K562 (cell line): ENCODE data around the gene GABRD. TPM values are rescaled to one million over a fixed set of nuclear protein-coding genes. Genes with fewer than 3 reads are reported as not detected.
A peak's percentile ranks its signal among the peaks of the same experiment; 100 is the strongest.

Experiments
- ATAC-seq: fragments of 200-7000 bp; cut with Tn5 transposase; 3 replicates; pipeline ENCODE4 v1.9.1; 2020; ENCODE audit warnings: moderate library complexity
- BruUV-seq: library from RNA; stranded (reverse); fragments of 400-500 nt; replicated peaks from 2 replicates; lab custom pipeline; 2021; lab: Mats Ljungman, UMichigan
- CTCF ChIA-PET: fragments of 300-600 bp; formaldehyde crosslinking; extraction: SDS; loops from one replicate; lab custom pipeline; 2021; ENCODE audit warnings: low intra/inter-chr PET ratio; lab: Yijun Ruan, JAX
- POLR2A ChIA-PET: fragments of 300-600, 350-650 bp; sonication (Branson Sonifier 250); formaldehyde crosslinking; extraction: SDS; loops from one replicate; lab custom pipeline; 2021; ENCODE audit warnings: antibody characterized with exemption, inconsistent platforms; lab: Yijun Ruan, JAX
- DNase-seq, 4 experiments: peaks; one replicate each; pipeline versions ENCODE4 v3.0.0 to v3.0.0-alpha.2; 2011 to 2018; ENCODE audit warnings: low spot score in 3 of 4, mixed read lengths in 3 of 4; ENCODE audit errors: extremely low read depth in 1 of 4
- FAIRE-seq: peaks from 2 replicates; lab custom pipeline; 2011; peaks lifted over from hg19 to GRCh38; lab: Jason Lieb, UNC
- H2AFZ ChIP-seq: 2 replicates; pipeline ENCODE4 v1.6.0; 2011; ENCODE audit warnings: low read depth, low read length, control low read depth, inconsistent platforms
- H3K27ac ChIP-seq: fragments of 200-600 bp; 3 replicates; pipeline ENCODE4 v1.8.0; 2011; ENCODE audit warnings: low read depth, mild to moderate bottlenecking, control low read depth, inconsistent platforms, low read length, moderate library complexity, mixed read lengths; ENCODE audit errors: extremely low read depth
- H3K27me3 ChIP-seq, 2 experiments: fragments of 300-600 bp in 1 of 2; 2 replicates in 1 of 2; 3 replicates in 1 of 2; pipeline versions ENCODE4 v1.6.0 to v1.8.0; 2011; ENCODE audit warnings: inconsistent platforms in 2 of 2, low read length in 2 of 2, mild to moderate bottlenecking in 1 of 2, mixed read lengths in 1 of 2, moderate library complexity in 1 of 2; ENCODE audit not compliant: control insufficient read depth in 2 of 2, insufficient read depth in 2 of 2
- H3K36me3 ChIP-seq: fragments of 300-600 bp; 3 replicates; pipeline ENCODE4 v1.8.0; 2011; ENCODE audit warnings: mild to moderate bottlenecking, low read length, inconsistent platforms; ENCODE audit not compliant: control insufficient read depth, insufficient read depth
- H3K4me1 ChIP-seq, 2 experiments: fragments of 200-600 bp in 1 of 2; replicated peaks in 1 of 2; 2 replicates in 1 of 2; 3 replicates in 1 of 2; pipeline versions ENCODE4 v1.5.1 to v1.8.0; 2011; ENCODE audit warnings: inconsistent platforms in 2 of 2, low read length in 2 of 2, mild to moderate bottlenecking in 1 of 2, mixed read lengths in 1 of 2, moderate library complexity in 1 of 2; ENCODE audit not compliant: control insufficient read depth in 2 of 2, insufficient read depth in 2 of 2
- H3K4me2 ChIP-seq: 2 replicates; pipeline ENCODE4 v1.6.1; 2011; ENCODE audit warnings: low read length, control low read depth, inconsistent platforms, mixed read lengths; ENCODE audit not compliant: insufficient read depth
- H3K4me3 ChIP-seq: fragments of 200-600 bp; sonication (generic), shearing (Covaris generic); 2 replicates; pipeline ENCODE4 v1.5.1; 2016; ENCODE audit warnings: control low read depth, inconsistent platforms
- H3K79me2 ChIP-seq: fragments of 200-600 bp; 3 replicates; pipeline ENCODE4 v1.8.0; 2011; ENCODE audit warnings: low read length, inconsistent platforms; ENCODE audit not compliant: control insufficient read depth, insufficient read depth
- H3K9ac ChIP-seq, 2 experiments: 2 replicates each; pipeline versions ENCODE4 v1.6.0 to v1.6.1; 2011; ENCODE audit warnings: low read depth in 2 of 2, low read length in 2 of 2, control low read depth in 1 of 2, inconsistent platforms in 1 of 2, mild to moderate bottlenecking in 1 of 2, mixed read lengths in 1 of 2; ENCODE audit not compliant: insufficient read depth in 1 of 2
- H3K9me1 ChIP-seq: one replicate; pipeline ENCODE4 v1.6.0; 2011; ENCODE audit warnings: inconsistent platforms, mild to moderate bottlenecking, low read length, moderate library complexity; ENCODE audit not compliant: control insufficient read depth, insufficient read depth
- H3K9me3 ChIP-seq: replicated peaks from 2 replicates; pipeline ENCODE4 v1.5.1; 2011; ENCODE audit warnings: low read depth, low read length, inconsistent platforms; ENCODE audit not compliant: control insufficient read depth, insufficient read depth
- H4K20me1 ChIP-seq: replicated peaks from 2 replicates; pipeline ENCODE4 v1.6.1; 2011; ENCODE audit warnings: low read length, inconsistent platforms, mixed read lengths; ENCODE audit not compliant: control insufficient read depth, insufficient read depth
- EHMT2 ChIP-seq: fragments of 450-650 bp; IDR thresholded peaks from 2 replicates; pipeline ENCODE4 v1.6.1; 2018; ENCODE audit warnings: antibody characterized with exemption
- ELF1 ChIP-seq: fragments of 200-800 bp; sonication (Bioruptor generic); IDR thresholded peaks from 2 replicates; pipeline ENCODE4 v1.6.1; 2016; ENCODE audit warnings: missing genetic modification characterization, missing compliant biosample characterization
- ELF2 ChIP-seq: fragments of 250-450 bp; sonication (Bioruptor Pico); IDR thresholded peaks from 2 replicates; pipeline ENCODE4 v1.5.0; 2021; ENCODE audit warnings: mild to moderate bottlenecking
- HLTF ChIP-seq: fragments of 450-650 bp; IDR thresholded peaks from 2 replicates; pipeline ENCODE4 v1.6.1; 2016
- PHB2 ChIP-seq: fragments of 450-650 bp; IDR thresholded peaks from 2 replicates; pipeline ENCODE4 v1.6.1; 2017; ENCODE audit warnings: low read depth
- POLR2A ChIP-seq: fragments of 450-650 bp; conservative IDR thresholded peaks from 2 replicates; pipeline ENCODE4 v1.6.1; 2016
- SOX6 ChIP-seq: fragments of 450-650 bp; IDR thresholded peaks from 2 replicates; pipeline ENCODE4 v1.6.1; 2014; ENCODE audit warnings: mild to moderate bottlenecking
- XRCC4 ChIP-seq: IDR thresholded peaks from one replicate; pipeline ENCODE4 v1.6.1; 2011; ENCODE audit not compliant: insufficient read depth, insufficient read length; ENCODE audit errors: extremely low read depth
- ZEB2 ChIP-seq: fragments of 450-650 bp; IDR thresholded peaks from 2 replicates; pipeline ENCODE4 v1.6.1; 2016
- ZNF146 ChIP-seq: IDR thresholded peaks from one replicate; pipeline ENCODE4 v1.6.1; 2018; ENCODE audit warnings: missing compliant biosample characterization; ENCODE audit not compliant: unreplicated experiment
- WGBS: fragments of 100-300 bp; shearing (Covaris generic); methylation state at CpG from one replicate; pipeline ENCODE4 v1.1.6; 2016; ENCODE audit warnings: low coverage, mixed read lengths; ENCODE audit not compliant: insufficient coverage; ENCODE audit errors: missing lambda C conversion rate; 5-methylcytosine and 5-hydroxymethylcytosine counted together
- in situ Hi-C: fragments of 300-500 bp; cut with MboI; formaldehyde crosslinking; loops from 4 replicates; pipeline ENCODE4 v1.15.0; 2018; ENCODE audit warnings: inconsistent platforms, mixed read lengths
- intact Hi-C: fragments of 100-400 bp; cut with micrococcal nuclease; formaldehyde crosslinking; loops from 2 replicates; pipeline ENCODE4 v1.14.2; 2022
- polyA plus RNA-seq, 8 experiments: library from polyadenylated mRNA; depleted of rRNA in 4 of 8; stranded (reverse) in 5 of 8; unstranded in 3 of 8; fragments of >200 nt; fragmentation: Nextera tagmentation in 2 of 8; fragmentation: Illumina TruSeq in 1 of 8; extraction: Ambion mirVana in 2 of 8; extraction: Trizol in 1 of 8; gene quantifications; 2 replicates each; pipeline versions ENCODE4 v1.2.1 to v1.2.3, GENCODE V29; 2011 to 2014; ENCODE audit warnings: inconsistent platforms in 1 of 8, missing spikeins in 1 of 8
- total RNA-seq, 7 experiments: library from RNA; depleted of rRNA in 6 of 7; stranded (reverse); fragments of >200 nt in 6 of 7; fragmentation: Illumina TruSeq in 2 of 7; extraction: Trizol in 2 of 7; gene quantifications; 2 replicates each; pipeline versions ENCODE4 v1.2.1 to v1.2.3, GENCODE V29; 2011 to 2021; ENCODE audit warnings: low replicate concordance in 1 of 7
- TF ChIP-seq, protein P1 (sequence below): fragments of 450-650 bp; conservative IDR thresholded peaks from 2 replicates; pipeline ENCODE4 v1.6.1; 2016; ENCODE audit warnings: missing genetic modification characterization, low read depth, mild to moderate bottlenecking, control low read depth, missing compliant biosample characterization
- TF ChIP-seq, protein P2 (sequence below): sonication (generic); formaldehyde crosslinking; IDR thresholded peaks from 2 replicates; pipeline ENCODE4 v1.8.0; 2022; ENCODE audit warnings: mild to moderate bottlenecking, missing genetic modification reagents

The GABRD gene
- total and polyA plus RNA-seq, 9 of the 15 experiments (the other 6 are each of a cell fraction or from before 2014, with no cell fraction given), result 0.07 TPM; not detected in 8

DNA sequence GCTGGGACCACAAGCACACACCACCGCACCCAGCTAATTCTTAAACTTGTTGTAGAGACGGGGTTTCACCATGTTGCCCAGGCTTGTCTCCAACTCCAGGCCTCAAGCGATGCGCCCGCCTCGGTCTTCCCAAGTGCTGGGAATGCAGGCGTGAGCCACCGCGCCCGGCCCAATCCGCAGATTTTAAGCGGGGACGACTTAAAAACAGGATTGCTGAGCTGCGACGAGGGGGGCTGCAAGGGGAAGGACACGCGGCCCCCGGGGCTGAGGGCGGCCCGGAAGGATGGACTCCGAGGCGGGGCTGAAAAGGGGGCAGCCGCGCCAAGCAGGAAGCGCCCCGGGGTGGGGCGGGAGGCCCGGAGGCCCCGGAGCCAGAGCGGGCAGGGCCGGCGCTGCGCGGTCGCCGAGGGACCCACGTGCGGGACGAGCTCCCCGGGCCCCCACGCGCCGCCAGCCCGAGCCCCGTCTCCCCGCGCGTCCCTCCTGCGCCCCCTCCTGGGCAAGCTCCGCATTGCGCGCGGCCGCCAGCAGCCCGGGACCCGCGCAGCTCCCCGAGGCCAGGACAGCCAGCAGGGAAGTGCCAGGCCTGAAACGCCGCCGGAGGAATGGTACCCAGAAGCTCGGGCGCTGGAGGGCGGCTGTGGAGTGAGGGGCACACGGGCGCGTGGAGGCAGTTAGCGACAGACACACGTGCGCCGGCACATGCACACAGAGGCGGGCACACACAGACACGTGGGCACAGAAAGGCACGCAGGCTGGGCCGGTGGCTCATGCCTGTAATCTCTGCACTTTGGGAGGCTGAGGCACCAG is 25.6 kb downstream of the GABRD start (continued):
- no peak for TF ChIP-seq ZEB2
- TF ChIP-seq ELF1 (tag), result no peak
- no peak for TF ChIP-seq ZNF146
- no peak for TF ChIP-seq XRCC4

DNA sequence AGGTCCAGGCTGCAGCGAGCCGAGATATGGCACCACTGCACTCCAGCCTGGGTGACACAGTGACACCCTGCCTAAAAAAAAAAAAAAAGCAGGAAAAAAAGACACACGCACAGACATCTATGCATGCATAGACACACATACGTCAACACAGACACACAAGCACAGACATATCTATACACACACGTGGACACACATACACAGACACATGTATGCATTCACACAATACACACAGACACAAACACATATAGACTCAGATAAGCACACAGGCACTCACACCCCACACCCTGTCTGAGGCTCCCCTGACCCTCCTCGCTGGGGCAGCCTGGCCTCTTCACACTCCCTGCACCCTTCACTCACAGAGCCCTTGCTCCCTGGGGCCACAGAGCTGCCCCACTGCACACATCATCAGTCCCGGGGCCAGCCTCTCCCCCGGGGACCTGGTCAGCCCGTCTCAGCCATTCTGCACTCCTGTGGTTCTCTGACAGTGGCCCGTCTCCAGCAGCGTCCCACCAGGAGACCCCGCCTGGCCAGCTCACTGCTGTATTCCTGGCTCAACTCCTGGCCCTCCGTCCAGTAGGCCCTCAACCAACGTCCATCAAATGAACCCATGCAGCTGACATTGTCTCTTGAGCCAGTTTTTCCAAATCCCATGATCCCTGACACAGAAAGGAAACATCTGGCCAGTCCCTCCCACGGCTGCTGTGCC is 26.5 kb downstream of the GABRD start:
- in situ Hi-C loops, result no loop called here
- H3K27ac ChIP-seq, result no peak overlapping the region
- H3K4me3 ChIP-seq, result no peak overlapping the region
- ATAC-seq (no peak), FAIRE-seq (peak; percentile 75), DNase-seq (no peak)
- peaks cover 3% of the 10 kb centered on the region for H3K9me1 ChIP-seq
- H3K27me3 ChIP-seq, result peaks cover 29 to 64% of the 10 kb centered on the region in 2 experiments; a peak in 4 of 5 replicates
- 1% methylated on average over 15 of the region's 15 CpGs for WGBS
- no peaks in the 10 kb centered on the region for H3K9me3 ChIP-seq
- no peak overlapping the region for H3K4me2 ChIP-seq
- BruUV-seq, result no TSS peak
- H3K9ac ChIP-seq, result no peak overlapping the region
- no peaks in the 10 kb centered on the region for H3K36me3 ChIP-seq
- no peak overlapping the region for H2AFZ ChIP-seq
- ChIA-PET CTCF (interaction anchor here (1.0 to 5.4 kb wide), 4 partner anchors 46 to 110 kb away, joined by 3 to 47 read pairs (median 11); no protein-coding TSS in a partner anchor), POLR2A (interaction anchor here (0.7 to 1.5 kb wide), 5 partner anchors 11 to 288 kb away, joined by 3 to 4 read pairs (median 3); no protein-coding TSS in a partner anchor)
- intact Hi-C loops, result loop anchor here (1.0 to 2.0 kb wide), 2 partner anchors 85 to 101 kb away; no protein-coding TSS in a partner anchor
- peaks cover 25% of the 10 kb centered on the region for H4K20me1 ChIP-seq
- no peaks in the 10 kb centered on the region for H3K79me2 ChIP-seq
- H3K4me1 ChIP-seq, result peaks cover 0 to 54% of the 10 kb centered on the region in 2 experiments; a peak in 2 of 5 replicates
- TF ChIP-seq, protein P1, sequence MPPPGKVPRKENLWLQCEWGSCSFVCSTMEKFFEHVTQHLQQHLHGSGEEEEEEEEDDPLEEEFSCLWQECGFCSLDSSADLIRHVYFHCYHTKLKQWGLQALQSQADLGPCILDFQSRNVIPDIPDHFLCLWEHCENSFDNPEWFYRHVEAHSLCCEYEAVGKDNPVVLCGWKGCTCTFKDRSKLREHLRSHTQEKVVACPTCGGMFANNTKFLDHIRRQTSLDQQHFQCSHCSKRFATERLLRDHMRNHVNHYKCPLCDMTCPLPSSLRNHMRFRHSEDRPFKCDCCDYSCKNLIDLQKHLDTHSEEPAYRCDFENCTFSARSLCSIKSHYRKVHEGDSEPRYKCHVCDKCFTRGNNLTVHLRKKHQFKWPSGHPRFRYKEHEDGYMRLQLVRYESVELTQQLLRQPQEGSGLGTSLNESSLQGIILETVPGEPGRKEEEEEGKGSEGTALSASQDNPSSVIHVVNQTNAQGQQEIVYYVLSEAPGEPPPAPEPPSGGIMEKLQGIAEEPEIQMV, result no peak
- no peak for TF ChIP-seq ELF2 (CRISPR knock-in tag)
- no peak for TF ChIP-seq SOX6
- TF ChIP-seq, protein P2, sequence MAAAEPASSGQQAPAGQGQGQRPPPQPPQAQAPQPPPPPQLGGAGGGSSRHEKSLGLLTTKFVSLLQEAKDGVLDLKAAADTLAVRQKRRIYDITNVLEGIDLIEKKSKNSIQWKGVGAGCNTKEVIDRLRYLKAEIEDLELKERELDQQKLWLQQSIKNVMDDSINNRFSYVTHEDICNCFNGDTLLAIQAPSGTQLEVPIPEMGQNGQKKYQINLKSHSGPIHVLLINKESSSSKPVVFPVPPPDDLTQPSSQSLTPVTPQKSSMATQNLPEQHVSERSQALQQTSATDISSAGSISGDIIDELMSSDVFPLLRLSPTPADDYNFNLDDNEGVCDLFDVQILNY (CRISPR knock-in tag), result 0 out of 2 replicates have a peak, but pooled peaks have one; percentile 23
- TF ChIP-seq PHB2, result no peak
- TF ChIP-seq EHMT2, result no peak
- no peak for TF ChIP-seq HLTF
- no peak for TF ChIP-seq POLR2A
